SHP77 treated with DMSO at 0.1 percent for 48 hours (cell line): ENCODE data around the gene MFGE8.
A peak's percentile ranks its signal among the peaks of the same experiment; 100 is the strongest.

Experiments
- DNase-seq: peaks from one replicate; lab custom pipeline; 2025; lab: John Stamatoyannopoulos, UW

MFGE8 gene

DNA sequence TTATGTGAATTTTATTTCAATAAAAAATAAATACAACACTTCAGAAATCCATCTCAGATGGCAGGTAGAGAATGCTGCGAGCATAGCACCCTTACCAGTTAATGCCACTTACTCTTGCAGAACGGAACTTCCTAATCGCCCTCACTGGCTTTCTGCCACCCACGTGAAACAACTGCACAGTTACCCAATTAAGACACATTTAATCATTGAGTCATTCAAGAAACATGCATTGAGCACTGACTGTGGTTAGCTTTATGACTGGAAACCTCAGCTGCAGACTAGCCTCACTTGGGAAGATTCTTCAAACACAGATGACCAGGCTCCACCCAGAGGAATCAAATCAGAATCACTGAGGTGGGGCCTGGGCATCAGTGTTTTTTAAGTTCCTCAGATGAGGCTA is 5.6 kb upstream of the MFGE8 start:
- DNase-seq = no peak

DNA sequence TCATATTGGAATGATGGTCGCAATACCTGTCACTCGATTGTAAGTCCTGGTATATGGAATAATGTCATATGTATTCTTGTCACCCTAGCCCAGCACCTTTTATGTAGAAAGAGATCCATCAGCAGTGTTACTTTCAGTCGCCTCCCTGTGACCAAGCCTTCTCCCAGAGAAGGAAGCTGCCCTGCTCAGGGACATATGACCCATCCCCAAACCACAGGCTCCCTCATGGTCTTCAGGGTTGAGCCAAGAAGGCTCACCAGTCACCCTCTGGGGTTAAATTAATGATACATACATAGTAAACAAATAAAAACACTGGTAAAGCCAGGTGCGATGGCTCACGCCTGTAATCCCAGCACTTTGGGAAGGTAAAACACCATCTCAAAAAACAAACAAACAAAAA is 4.6 kb upstream of the MFGE8 start:
- DNase-seq = no peak

DNA sequence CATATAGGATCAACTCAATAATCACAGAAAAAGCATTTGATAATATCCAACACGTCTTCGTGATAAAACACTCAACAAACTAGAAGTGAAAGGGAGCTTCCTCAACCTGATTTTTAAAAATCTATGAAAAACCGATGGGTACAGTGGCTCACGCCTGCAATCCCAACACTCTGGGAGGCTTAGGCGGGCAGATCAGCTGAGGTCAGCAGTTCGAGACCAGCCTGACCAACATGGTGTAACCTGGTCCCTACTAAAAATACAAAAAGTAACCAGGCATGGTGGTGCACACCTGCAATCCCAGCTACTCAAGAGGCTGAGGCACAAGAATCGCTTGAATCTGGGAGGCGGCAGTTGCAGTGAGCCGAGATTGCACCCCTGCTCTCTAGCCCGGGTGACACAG is 2.2 kb upstream of the MFGE8 start:
- DNase-seq = no peak

DNA sequence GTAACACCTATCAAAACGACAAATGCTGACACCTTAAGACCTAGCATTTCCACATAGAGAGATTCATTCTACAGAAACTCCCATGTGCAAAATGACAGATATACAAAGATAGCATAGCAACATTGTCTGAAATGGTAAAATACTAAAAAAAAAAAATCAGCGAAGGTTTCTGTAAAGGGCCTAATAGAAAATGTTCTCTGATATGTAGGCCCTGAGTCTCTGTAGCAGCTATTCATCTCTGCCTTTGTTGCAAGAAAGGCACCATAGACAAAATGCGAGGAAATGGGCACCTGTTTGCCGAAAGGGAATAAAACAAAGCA is 631 bp upstream of the MFGE8 start:
- no peak for DNase-seq

DNA sequence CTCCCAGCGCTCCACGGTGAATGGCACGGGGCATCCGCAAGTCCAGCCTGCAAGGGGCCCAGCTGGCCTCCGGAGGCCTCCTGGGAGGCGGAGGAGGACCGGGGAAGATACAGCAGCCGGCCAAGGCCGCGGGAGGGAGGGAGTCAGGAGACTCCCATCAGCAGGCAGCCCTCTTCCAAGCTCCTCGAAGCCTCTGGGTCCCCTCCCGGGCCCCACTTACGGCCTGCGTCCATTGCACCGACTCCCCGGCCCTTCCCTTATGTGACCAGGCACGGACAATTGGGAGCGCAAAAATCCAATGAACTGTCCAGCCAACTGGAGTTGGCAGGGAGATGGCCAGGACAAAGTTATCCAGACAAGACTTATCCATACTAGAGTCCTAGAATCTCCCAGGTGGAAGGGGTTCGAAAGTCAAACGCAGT is 668 bp downstream of the MFGE8 start:
- DNase-seq = no peak

DNA sequence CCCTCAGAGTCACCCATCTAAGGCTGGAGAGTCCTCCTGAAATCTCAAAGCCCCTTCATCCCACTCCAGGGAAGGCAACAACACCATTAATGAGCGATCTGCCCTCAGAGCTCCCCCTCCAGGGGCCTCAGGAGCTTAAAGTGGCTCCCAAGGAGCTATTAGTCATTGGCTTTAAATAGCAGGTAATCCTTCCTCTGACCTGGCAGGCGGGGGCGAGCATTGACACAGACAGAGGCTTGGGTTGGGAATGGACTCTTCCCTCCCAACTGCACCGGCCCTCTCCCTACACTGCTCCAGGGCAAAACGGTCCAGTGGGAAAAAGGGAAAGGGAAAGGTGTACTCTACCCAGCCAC is 1.4 kb downstream of the MFGE8 start:
- DNase-seq = no peak

DNA sequence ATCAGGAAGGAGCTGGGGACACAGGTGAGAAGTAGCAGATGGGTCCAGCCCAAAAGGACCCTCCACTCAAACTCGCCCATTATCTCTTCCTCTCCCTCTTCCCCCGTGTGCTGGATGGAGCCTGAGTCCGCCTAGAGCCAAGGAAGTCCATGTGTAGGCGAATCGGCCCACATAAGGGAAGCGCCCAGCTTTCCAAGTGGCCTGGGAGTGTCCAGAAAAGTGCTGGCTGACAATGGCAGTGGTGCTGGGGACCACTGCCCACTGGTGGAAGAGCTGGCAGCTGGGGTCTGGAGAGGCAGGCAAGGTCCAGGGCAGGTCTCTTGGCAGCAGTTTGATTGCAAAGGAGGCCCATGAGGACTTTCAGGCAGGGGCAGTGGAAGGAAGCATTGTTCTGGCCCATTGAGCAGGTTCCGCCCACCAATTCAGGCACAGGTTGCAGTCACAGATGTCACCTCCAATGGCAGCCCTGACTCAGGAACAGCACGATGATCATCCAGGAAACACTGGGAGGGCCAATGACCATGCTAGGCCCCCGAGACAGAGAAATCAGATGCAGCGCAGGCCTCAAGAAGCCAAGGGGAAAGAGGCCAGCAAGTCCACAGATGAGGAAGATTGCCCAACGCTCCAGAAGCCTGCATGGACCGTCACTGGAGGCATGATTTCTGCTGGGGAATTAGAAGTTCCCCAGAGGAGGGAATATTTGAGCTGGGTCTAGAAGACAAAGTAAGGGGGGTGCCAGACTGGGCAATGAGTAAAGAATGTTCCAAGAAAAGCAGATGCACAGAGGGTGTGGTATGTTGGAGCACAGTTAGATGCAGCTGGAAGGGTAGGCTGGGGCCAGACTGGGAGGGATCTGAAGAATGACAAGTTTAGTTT is 3.0 kb downstream of the MFGE8 start:
- DNase-seq = no peak

DNA sequence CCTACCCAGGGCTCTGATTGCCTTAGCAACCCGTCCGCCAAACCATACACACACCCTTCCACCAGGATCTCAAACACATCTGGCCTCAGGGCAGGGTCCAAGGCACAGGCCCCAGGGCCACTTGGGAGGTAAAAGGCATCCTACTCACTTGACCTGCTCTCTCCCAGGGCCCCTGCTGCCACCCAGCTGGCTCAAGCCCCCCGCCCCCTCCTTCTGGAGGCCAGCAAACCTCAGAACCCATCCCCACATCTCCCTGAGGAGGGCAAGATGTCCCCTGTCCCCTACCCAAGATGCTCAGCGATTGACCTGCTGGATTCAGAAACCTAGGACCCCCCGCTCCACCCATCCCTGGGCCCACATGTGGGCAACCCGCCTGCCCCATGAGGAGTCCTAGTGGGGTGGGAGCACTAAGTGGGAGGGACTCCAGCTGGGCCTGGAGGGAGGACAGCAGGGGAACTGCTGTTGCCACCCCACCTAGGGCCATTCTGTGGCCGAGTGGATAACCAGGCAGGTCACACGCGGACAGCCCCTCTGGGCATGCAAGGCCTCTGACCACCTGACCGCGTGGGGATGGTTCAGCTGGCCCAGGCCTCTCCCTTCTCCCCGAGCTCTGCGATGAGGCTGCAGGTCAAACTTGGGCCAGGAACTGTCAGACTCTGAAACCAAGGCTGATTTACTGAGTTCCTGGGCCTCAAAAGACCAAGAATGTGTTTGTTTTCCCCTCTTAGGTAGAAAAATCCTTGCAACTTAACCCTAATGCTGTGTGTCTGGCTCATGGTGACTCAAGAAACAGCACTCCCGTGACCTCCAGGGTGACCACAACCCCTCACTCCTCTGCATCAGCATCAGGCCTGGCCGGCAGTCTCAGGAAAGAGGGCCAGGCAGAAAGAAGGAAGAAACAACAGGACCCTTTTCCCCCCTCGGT is 4.2 kb downstream of the MFGE8 start:
- no peak for DNase-seq

DNA sequence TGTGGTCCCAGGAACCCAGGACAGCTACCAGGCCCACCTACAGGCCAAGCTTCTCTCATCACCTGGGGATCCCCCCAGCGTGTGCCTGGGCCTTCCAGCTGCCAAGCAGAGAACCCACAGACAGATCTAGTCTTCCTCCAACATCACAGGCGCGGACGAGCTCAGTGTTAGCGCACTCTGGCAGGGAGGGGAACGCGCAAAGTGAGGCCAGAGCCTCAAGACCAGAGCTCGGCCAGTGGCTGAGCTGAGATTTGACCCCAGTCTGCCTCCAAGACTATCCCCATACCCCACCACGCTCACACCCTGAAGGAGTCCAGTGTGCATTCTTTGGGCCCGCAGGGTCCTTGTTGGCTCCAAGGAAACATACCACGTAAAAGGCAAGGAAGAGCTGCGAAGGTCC is 5.1 kb downstream of the MFGE8 start:
- DNase-seq = no peak

DNA sequence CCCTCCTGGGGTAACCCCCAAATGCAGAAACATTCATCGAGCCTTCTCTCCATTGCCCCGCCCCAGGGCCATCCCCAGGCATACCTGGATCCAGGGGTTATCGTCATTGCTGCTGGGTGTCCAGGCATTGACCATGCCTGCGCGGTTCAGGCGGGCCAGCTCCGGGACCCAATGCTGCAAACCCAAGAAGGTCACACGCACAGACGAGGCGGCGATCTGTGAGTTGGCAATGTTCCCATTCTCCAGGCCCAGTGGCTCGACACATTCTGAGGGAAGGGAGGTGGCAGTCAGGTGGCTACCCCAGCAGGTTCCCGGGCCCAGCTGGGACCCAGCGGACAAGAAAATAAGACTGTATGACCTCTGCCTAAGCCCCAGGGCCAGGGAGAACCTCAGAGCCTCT is 6.1 kb downstream of the MFGE8 start:
- DNase-seq = no peak

DNA sequence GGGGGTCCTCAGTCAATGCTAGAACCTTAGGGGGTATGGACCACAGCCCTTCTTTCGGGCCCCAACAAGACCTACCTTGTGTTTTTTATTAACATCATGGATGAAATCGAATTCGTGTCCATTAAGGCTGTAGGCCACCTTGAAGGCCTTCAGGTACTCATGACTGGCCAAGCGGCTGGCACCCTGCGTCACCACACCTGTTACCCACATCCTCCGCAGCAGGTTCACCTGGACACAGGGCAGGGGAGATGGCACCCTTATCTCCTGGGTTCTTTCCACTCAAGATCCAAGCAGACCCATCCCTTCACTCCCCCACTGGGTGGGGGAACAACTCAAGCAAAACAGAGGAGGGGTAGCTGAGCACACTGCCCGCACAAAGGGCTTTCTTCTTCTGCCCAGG is 6.6 kb downstream of the MFGE8 start:
- DNase-seq = no peak

DNA sequence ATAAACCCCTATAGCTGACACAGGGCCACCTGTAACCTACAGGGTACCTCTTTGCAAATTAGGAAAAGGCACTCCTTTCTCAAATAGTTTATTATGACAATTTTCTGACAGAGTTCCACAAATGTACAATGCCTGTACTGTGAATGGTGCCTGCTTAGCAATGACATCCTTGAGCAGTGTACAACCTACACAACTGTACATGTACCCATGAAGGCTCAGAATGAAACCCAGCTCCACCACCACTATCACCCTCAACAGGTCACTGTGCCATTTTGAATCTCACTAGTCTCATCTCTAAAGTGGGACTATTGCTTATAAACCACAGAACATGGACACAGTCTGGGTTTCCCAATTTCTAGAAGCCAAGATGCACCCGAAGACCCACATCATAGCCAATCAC is 7.0 kb downstream of the MFGE8 start:
- DNase-seq = no peak

DNA sequence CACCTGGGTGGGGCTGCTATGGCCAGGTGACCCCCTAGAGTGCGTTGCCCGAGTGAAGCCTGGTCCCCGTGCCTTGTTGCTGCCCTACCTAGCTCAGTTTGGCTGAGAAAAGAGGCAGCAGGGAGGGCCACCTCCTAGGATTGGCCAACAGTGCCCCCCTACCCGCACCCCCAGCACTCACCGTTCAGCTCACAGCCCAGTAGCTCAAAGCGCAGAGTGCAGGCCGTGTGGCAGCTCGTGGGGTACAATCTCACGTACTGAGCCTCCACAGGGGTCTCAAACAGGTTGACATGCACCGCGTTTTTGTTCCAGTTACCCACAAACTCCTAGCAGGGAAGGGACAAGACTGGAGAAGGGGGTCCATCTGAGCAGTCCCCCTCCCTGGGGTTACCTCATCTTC is 7.6 kb downstream of the MFGE8 start:
- no peak for DNase-seq

DNA sequence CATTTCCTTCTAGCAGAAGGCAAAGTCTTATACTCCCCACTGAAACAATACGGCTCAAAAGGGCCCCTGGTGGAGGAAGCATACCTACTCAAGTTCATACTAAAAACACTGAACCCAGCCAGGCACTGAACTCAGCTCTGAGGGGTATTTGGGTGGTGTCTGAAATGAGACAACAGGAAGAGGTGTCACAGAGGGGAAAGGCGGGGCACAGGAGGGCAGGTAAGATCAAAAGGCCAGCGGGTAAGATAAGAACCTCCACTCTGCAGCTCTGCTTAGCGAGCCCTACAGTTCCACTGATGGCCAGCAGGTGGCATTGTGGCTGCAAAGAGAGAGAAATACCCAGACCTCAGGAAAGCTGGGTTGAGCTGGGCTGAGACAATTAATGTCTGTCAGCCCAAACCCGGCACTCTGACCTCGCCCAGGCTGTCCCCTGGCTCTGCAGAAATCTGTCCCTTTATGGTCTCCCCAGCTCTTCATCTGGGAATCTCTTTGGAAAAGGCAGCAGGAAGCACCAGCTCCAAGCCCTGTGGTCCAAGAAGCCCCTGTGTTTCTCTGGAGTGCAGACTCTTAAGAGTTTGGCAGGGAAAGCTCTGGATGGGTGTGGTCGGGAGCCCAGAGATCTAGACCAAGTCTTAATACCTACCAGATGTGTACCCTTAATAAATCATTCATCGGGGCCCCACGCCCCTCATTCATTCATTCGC is 8.4 kb downstream of the MFGE8 start:
- peak; percentile 36 for DNase-seq

DNA sequence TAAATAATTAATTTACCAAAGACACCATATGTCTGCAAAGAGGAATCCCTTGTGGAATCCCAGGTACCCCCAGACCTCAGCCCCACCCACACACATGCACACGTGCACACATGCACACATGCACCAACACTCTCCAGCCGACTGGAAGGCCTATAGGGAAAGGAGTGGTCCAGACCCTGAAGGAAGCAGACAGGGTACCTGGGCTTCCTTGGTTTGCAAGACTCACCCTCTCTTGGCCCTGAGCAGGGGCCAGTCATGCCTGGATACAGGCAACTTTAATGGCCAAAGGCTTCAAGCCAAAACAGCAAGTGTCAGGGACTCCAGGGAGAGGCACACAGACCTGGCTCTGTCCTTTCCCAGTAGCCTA is 8.9 kb downstream of the MFGE8 start:
- no peak for DNase-seq

DNA sequence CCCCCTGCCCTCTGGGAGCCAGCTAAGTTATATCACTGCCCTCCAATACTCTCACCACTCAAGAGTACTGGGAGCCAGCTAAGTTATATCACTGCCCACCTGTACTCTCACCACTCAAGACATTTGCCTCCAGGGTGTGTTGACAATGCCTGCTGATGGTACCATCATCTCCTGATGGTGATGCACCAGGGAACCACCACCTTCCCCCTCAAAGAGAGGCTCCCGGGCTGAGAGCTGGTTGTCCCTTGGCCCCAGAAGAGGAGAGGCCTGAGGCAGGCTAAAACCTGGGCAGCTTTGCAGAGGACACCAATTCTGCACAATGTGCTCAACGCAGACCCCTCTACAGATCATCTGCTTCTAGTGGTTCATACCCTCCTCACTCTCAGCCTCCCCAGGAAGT is 10.3 kb downstream of the MFGE8 start:
- no peak for DNase-seq

DNA sequence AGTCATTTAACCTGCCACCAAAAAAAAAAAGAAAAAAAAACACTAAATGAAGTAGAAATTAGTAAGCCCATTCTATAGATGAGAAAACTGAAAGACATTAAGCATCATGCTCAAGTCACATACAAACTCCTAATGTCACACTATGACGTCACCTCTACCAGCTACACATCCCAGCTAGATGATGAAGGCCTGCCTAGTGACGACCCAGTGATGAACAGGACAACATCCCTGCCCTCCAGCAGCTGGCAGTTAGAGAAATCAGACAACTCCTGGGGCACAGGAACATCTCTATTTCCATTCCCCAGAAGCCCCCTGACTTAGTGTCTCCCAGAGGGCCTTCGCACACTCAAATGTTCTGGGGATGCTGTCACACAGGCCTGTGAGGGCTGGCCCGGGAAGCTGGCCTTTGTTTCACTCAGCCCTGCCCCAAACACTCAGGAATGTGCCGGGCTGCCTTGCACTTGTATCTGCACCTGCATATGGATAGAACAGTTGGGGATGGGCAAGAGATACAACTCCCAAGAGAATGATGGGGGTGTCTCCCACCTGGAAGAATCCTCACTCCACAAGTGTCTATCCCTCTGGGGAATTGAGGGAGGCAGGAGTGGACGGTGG is 10.9 kb downstream of the MFGE8 start:
- no peak for DNase-seq

DNA sequence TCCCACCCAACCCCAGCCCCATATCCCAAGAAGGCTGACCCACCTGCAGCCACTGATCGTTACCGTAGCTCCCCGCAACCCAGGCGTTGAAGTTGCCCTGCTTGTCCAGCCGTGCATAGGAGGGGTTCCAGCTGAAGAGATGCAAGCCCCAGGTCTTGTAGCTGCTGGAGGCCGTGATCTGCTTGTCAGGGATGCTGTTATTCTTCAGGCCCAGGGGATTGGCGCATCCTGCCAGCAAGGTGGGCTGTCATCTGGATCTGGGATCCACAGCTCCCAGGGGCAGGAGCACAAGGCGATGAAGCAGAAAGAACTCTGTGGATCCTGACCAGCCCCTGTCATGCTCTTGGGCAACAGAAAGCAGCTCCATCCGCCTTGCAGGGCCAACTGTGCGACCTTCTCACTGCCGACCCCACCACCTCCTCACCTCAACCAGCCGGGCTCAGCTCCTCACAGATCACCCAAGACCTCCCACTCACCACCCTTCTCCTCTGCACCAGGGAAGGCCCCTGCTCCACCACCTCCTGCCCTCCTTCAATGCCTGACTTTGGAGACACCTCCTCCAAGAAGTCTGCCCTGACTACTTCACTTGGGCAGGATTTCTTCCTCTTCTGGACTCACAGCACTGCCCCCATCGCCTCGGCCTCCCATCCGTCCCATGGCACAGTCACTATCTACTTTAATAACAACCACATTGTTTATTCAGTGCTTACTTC is 11.5 kb downstream of the MFGE8 start:
- no peak for DNase-seq

DNA sequence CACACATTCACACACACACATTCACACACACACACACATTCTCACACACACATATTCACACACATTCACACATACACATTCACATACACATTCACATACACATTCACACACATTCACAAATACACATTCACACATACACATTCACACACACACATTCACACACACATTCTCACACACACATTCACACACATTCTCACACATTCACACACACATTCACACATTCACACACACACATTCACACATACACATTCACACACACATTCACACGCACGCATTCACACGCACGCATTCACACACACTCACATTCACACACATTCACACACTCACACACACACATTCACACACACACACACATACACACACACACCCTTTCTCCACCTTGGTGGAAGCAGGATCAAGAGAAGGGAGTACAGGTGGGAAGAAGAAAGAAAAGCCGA is 12.2 kb downstream of the MFGE8 start:
- no peak for DNase-seq

DNA sequence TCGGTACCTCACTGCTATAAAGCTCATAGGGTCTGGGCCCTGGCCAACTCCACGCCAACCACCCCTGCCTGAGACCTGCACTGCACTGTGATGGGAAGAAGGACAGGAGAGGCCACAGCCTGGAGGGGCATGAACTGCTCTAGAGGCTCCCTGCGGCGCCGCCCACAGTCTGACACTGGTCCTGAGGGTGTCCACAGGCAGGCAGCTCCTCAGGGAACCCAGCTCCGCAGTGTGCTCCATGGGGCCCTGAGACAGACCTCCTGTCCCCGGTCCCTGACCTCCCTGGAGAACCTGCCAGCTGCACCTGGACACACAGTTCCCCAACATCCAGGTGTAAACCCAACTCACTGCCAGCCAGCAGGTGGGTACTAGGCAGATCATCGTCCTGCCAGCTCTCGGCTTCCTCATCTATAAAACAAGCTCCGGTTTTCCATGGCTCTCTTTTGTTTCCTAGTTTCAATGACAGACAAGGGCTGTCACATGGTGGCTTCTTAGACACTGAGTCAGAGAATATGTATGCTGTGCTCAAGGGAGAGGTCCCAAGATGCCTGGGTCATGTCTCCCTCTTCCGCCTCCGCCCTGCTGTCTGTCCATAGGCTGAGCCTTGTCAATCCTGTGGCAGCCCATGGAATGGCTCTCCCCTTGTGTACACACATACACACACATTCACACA is 12.7 kb downstream of the MFGE8 start:
- no peak for DNase-seq

DNA sequence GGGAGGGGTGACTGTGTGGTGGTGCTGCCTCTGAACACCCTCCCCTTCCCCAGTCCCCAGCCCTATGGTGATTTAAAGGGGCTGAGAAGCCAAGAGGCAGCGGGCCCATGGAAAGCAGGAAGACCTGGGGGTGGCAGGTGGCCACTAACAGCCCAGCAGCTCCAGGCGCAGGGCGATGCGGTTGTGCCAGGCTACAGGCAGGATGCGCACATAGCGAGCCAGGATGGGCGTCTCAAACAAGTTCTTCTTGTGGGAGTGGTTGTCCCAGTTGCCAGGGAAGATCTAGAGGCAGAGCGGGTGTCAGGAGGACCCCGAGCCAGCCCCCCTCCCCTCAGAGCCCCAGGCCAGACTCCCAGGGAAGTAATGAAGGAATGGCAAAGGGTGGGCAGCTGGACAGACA is 13.9 kb downstream of the MFGE8 start:
- DNase-seq = no peak
